HG02884 (cell line): ENCODE measurements around the gene EP300.
A peak's percentile ranks its signal among the peaks of the same experiment; 100 is the strongest.
"Not testable (repeated sequence)": the region's sequence is repeated elsewhere in the genome, so short reads cannot be mapped to it uniquely, and the experiment has no call there.

Experiments used
- ATAC-seq: cut with Tn5 transposase; IDR thresholded peaks from one replicate; pipeline ENCODE4 v1.9.1; 2021; ENCODE audit warnings: mild to moderate bottlenecking, moderate library complexity; ENCODE audit not compliant: unreplicated experiment

The EP300 gene

DNA sequence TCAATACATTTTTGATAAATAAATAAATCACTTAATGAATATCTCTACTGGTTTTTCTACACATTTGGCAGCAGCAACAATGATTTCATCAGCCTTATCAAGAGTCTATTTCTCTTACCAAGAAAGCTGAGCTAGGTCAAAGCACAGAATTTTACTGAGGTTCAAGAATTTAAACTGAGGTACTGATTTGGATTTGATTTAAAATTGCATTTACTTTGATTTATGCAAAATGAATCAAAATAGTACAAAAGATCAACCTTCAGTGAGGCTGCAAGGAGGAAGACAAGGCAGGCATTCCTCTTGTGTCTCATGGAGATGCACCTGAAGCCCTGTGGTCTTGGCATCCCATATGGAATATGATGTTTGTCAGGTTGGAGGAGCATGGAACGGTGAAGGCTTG lies 15.5 kb upstream of the EP300 start:
- ATAC-seq, result no peak

DNA sequence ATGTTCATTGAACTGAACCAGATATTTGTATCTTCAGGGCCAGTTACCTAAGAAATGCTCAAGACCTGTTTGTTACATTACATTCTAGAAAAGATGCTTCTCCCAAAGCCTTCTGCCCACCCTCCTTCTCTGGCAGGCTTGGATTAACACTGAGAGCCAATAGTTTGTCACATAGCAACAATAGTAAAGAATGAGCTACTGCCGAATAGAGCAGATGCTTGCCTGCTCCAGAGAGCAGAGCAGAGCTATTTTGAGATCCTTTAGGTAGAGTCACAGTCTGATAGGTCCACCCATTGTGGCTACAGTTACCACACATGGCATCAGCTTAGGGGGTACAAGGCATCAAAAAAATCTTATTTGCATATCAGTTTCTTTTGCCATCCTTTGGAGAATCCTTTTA lies 13.5 kb upstream of the EP300 start:
- no peak for ATAC-seq

DNA sequence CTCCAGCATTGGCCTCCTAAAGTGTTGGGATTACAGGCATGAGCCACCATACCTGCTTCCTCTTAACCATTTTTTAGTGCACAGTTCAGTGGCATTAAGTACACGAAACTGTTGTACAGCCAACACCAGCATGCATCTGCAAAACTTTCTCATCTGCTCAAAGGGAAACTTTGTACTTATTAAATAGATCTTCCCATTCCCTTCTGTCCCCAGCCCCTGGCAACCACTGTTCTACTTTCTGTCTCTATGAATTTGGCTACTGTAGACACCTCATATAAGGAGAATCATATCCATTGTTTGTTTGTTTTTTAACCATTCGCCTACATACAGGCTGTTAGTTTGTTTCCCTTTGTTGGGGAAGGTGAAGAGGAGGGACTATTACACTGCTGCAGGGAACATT lies 6.5 kb upstream of the EP300 start:
- no peak for ATAC-seq

DNA sequence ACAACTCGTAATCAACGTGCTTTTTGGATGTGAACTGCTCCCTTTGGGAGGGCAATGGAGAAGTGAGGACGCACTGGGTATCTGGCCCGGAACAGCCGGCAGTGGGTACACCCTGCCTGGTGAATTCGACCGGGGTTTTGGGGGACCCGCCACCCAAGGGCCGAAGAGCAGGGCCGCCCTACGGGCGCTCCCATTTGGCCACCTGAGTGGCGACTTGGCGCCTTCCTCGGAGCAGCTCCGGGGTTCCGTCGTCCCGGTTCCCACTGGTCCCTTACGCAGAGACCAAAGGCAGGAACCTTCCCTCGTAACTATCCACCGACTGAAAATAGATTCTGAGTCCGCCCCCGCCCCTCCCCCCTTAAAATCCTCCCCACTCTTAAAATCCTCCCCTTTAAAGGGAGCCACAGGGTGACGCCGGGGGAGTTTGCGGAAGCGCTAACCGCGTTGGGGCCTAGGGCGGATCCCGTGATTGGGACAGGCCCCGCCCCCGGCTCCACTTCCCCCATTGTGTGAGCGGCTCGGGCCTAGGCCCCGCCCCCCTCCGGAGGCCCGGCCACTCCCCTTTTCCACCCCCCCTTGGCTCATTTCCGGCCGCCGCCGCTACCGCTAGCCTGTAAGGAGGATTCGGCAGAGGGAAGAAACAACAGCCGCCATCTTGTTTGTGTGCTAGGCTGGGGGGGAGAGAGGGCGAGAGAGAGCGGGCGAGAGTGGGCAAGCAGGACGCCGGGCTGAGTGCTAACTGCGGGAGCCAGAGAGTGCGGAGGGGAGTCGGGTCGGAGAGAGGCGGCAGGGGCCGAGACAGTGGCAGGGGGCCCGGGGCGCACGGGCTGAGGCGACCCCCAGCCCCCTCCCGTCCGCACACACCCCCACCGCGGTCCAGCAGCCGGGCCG lies 1.0 kb upstream of the EP300 start:
- ATAC-seq, result peak; percentile 65

DNA sequence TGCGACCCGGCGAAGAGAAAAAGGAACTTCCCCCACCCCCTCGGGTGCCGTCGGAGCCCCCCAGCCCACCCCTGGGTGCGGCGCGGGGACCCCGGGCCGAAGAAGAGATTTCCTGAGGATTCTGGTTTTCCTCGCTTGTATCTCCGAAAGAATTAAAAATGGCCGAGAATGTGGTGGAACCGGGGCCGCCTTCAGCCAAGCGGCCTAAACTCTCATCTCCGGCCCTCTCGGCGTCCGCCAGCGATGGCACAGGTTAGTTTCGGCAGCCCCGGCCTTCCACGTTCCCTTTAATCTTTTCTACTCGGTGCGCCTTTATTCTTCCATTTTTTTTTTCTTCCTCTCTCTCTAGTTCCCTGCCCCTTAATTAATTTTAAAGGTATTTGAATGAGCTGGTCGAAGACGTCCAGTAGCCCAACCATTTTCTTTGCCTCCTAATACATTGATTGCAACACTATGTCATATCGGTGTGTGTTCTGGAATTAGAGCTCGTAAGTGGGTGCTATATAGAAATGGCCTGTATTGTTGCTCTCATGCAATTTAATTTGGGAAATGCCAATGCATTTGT lies 537 bp downstream of the EP300 start:
- ATAC-seq, result no peak

DNA sequence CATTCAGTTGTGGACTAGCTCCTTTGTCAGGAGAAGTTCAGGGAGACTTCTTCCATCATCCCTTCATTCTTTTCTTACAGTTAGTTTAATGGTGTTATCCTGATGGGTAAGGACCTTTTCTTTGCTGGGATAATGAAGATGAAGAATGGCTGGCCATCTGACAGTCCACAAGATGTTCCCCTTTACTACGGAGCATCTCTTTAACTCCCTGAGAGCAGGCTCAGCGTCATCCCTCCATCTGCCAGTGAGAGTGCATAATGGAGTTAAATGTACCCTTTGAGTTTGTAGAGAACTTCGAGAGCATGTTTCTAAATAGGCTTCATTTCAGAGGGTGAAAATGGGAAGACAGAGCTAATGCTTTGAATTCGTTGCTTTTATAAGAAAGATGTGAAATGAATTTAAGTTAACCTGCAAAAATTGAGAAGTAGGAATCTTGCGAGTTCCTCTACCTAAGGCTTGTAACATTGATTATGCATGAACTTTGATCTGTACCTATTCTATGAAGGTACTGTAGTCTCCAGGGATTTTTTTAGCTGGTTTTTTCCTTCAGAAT lies 1.7 kb downstream of the EP300 start:
- ATAC-seq, result no peak

DNA sequence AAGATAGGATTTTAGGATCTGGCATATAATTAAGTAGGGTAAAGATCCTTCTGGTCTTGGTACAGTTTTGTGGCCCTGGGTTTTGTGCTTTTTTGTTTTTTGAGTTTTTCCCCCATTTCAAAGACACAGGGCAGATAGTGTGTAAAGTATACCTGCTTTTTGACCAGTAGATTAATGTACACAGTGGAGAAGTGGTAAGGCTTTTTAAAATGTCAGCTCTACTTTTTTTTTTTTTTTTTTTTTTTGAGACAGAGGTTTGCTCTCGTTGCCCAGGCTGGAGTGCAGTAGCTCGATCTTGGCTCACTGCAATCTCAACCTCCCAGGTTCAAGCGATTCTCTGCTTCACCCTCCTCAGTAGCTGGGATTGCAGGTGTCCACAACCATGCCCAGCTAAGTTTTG lies 4.0 kb downstream of the EP300 start:
- no peak for ATAC-seq

DNA sequence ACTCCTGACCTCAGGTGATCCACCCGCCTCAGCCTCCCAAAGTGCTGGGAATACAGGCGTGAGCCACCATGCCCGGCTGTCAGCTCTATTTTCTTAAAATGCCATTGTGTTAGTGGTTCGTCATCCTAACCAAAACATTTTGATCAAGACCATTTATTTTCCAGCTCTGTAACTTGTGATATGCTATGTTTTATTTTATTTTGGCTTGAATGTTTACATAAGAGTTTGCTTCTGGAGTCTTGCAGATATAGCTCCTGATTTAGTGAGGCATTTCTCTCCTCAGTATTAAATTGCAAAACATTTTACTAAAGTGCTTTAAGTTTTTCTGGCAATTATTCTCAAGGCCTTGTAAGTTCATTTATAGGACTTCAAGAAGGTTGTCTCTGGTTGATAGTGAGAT lies 4.4 kb downstream of the EP300 start:
- no peak for ATAC-seq

DNA sequence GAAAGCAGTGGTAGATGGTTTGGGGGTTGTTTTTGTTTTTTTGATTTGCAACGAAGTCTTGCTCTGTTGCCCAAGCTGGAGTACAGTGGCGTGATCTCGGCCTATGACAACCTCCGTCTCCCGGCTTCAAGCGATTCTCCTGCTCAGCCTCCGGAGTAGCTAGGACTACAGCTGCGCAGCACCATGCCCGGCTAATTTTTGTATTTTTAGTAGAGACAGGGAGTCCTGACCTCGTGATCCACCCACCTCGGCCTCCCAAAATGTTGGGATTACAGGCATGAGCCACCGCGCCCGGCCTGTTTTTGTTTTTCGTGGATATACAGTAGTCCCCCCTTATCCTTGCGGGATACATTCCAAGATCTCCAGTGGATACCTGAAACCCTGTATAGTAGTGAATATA lies 6.6 kb downstream of the EP300 start:
- no peak for ATAC-seq

DNA sequence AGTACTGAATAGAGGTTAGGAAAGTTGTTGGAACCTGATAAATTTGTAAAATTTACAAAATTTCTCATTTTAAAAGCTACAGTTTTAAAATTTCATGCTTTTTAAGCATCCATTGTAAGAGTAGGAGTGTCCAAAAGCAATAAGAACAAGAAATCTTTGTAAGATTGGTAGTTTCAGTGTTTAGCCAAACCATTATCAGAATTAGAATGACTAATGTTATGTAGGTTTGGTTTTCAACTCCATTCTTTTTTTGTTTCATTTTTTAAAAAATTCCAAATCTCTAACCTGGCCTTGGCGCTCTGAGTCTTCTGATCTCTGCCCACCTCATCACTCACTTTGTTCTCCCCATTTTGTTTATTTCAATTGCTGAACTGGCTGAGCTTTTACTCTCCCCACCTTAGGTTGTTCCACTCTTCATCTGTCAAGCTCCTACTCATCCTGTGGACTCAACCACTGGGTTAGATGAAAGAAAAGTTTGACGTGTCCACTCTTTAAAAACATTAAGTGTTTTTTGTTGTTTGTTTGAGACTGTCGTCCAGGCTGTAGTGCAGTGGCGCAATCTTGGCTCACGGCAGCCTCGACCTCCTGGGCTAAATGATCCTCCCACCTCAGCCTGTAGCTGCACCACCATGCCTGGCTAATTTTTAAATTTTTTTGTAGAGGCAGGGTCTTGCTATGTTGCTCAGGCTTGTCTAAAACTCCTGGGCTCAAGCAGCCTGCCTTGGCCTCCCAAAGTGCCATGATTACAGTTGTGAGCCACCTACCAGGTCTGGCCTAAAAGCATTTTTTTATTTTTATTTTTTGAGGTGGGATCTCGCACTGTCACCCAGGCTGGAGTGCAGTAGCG lies 14.0 kb downstream of the EP300 start:
- no peak for ATAC-seq

DNA sequence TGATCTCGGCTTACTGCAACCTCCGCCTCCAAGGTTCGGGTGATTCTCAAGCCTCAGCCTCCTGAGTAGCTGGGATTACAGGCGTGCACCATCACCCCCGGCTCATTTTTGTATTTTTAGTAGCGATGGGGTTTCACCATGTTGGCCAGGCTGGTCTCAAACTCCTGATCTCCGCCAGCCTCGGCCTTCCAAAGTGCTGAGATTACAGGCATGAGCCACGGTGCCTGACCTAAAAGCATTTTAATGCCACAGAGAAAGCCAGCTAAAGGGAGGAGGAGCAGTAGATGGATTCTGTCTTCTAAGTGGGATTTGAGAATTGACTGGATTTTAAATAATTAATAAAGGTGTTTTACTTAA lies 14.6 kb downstream of the EP300 start:
- ATAC-seq, result not testable (repeated sequence)

DNA sequence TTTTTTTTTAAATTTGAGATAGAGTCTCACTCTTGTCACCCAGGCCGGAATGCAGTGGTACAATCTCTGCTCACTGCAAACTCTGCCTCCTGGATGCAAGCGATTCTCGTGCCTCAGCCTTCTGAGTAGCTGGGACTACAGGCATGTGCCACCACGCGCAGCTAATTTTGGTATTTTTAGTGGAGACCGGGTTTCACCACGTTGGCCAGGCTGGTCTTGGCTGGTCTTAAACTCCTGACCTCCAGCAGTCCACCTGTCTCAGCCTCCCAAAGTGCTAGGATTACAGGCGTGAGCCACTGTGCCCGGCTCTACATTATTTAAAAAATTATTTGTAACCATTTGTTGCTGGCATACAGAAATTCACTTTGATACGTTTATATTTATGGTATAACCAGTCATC lies 18.6 kb downstream of the EP300 start:
- ATAC-seq, result no peak

DNA sequence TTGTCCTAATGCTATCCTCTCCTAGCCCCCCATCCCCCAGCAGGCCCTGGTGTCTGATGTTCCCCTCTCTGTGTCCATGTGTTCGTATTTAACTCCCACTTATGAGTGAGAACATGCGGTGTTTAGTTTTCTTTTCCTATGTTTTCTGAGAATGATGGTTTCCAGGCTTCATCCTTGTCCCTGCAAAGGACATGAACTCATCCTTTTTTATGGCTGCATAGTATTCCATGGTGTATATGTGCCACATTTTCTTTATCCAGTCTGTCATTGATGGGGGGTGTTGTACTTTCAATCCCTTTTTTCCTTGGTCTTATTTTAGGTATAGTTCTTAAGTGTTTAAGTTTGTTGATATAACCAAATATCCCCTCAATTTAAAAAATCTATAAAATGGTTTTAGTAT lies 23.9 kb downstream of the EP300 start:
- ATAC-seq, result no peak

DNA sequence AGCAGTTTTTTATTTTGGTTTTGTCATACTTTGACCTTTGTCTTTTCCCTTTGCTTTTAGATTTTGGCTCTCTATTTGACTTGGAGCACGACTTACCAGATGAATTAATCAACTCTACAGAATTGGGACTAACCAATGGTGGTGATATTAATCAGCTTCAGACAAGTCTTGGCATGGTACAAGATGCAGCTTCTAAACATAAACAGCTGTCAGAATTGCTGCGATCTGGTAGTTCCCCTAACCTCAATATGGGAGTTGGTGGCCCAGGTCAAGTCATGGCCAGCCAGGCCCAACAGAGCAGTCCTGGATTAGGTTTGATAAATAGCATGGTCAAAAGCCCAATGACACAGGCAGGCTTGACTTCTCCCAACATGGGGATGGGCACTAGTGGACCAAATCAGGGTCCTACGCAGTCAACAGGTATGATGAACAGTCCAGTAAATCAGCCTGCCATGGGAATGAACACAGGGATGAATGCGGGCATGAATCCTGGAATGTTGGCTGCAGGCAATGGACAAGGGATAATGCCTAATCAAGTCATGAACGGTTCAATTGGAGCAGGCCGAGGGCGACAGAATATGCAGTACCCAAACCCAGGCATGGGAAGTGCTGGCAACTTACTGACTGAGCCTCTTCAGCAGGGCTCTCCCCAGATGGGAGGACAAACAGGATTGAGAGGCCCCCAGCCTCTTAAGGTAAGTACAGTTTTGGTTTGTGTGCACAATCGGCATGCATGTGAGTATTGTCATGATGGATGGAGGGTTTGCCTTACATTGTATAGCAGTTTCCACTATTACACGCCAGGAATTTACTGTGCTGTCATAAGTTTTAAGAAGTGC lies 25.0 kb downstream of the EP300 start:
- no peak for ATAC-seq

DNA sequence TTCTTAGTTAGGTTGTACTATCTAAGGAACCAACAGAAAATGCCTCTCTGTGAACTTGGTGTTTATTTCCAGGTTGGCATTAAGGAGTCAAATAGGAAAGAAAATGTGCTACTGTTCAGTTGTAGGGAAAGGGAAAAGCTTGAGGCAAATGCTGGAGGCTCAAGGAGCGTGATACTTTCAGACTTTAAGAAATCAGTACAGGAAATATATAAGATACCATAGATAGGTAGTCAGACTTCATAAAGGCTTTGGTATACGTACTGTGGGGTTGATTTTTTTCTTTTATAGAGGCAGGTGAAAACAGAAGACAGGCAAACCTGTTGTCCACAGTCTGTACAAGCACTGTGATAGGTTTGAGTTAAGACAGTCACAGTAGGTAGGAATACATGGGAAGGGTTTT lies 30.8 kb downstream of the EP300 start:
- no peak for ATAC-seq

DNA sequence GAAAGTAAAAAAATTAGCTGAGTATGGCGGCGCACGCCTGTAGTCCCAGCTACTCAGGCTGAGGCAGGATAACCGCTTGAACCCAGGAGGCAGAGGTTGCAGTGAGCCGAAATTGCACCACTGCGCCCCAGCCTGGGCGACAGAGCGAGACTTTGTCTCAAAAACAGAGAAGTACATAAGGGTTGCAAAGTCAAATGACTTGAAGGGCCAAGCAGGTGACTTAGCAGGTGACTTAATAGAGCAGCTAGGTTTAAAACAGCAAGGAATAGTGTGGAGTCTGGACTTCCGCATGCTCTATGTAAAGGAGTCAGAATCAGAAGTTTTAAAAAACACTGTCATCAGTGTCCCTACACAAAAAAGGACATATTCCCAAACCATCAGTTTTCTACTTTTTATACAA lies 31.7 kb downstream of the EP300 start:
- ATAC-seq, result no peak

DNA sequence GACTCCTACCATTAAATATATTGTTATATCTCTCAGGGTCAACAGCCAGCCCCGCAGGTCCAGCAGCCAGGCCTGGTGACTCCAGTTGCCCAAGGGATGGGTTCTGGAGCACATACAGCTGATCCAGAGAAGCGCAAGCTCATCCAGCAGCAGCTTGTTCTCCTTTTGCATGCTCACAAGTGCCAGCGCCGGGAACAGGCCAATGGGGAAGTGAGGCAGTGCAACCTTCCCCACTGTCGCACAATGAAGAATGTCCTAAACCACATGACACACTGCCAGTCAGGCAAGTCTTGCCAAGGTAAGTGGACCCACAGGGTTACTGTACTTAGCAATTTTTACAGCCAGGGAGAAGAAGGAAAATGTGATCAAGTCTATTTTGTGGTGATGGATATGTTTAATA lies 35.1 kb downstream of the EP300 start:
- ATAC-seq, result no peak

DNA sequence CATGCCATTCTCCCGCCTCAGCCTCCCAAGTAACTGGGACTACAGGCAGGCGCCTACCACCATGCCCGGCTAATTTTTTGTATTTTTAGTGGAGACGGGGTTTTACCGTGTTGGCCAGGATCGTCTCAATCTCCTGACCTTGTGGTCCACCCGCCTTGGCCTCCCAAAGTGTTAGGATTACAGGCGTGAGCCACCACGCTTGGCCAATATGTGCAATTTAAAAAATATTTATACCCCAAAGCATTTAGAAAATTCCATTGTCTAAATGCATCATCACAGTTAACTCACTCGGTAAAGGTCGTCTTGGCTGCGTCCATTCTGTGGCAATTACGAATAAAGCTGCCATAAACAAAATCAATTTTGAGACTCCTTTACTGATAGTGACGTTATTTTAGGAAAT lies 36.2 kb downstream of the EP300 start:
- ATAC-seq, result no peak

DNA sequence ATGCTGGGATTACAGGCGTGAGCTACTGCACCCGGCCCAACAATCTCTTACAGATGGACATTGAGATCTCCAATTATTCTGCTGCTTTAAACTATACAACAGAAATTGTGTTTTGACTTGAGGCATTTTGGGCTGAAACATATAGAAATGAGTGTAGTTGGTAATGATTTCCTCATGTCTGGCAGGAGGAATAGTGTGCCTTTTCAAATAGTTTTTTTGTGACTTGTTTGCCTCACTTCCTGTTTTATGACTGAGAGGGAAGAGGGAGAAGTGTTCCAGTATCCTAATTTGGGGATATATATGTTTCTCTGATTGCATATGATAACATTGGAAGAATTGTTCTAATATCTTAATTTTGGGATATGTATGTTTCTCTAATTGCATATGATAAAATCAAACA lies 40.2 kb downstream of the EP300 start:
- ATAC-seq, result no peak

DNA sequence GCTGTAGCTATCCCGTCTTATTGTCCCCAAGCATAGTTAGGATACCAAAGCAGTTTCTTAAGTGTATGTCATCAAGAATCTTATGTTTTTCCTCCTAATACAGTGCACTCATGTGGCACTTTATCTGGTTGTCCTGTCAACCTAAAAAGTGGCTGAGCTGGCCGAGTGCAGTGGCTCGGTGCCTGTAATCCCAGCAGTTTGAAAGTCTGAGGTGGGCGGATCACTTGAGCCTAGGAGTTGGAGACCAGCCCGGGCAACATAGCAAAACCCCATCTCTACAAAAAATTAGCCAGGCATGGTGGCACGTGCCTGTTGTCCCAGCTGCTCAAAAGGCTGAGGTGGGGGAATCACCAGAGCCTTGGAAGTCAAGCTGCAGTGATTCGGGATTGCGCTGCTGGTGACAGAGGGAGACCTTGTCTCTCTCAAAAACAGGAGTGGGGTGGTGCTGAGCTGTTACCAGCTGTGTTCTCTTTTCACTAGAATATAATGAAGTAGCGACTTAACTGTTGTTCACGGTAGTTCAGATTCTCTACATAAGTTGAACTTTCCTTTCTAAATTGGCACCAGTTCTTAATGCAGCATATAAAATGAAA lies 48.1 kb downstream of the EP300 start:
- ATAC-seq, result no peak
